Measurements from ENCODE around the gene ADGRB2.

ADGRB2 gene

DNA sequence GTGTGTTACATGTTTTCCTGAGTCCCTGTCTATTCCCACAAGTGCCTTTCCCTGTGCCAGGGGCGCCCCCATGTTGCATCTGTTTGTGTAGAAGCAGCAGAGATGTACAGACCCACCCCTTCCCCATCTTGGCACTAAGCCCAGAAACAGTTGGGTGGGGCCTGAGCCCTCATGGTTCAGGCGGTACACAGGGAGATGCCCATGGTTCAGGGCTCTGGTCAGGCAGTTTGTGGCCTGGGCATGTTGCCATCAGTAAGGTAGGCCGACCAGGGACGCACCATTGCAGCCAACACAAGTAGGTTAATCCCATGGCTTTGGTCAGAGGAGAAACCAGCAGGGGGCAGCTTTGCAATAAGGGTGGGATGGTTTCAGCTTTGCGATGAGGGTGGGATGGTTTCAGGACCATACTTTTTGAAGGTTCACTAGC, 914 bp upstream of the ADGRB2 start:
- peak in 26 of 51 donors; percentile 18 to 81 (median 38) for DNase-seq

DNA sequence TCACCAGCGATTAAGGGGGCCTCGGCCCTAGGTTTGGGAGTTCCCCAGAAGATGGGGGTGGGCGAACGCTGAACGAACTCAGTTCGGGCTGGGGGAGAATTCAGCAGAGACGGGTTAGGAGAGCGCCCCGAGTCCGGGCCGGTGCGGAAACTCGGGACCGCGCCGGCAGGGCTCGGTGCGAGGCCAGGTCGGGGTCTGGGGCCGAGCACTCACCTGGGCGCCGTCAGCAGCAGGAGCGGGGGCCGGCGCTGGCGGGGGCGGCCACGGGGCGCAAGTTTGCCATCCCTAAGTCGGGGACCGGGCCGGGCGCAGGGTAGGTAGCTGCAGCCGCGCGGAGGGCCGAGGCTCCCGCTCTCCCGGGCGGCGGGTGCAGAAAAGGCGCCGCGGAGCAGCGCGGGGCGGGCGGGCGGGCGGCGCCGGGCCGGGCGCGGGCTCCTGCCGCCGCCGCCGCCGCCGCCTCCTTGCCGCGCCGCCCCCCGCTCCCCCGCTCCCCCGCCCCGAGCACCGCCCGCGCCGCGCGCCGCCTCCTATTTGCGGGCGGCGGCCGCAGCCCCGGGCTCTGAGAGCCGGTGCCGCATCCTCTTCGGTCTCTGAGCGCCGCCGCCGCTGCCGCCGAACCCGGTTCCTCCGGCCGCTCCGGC, 349 bp downstream of the ADGRB2 start:
- DNase-seq = no peak

DNA sequence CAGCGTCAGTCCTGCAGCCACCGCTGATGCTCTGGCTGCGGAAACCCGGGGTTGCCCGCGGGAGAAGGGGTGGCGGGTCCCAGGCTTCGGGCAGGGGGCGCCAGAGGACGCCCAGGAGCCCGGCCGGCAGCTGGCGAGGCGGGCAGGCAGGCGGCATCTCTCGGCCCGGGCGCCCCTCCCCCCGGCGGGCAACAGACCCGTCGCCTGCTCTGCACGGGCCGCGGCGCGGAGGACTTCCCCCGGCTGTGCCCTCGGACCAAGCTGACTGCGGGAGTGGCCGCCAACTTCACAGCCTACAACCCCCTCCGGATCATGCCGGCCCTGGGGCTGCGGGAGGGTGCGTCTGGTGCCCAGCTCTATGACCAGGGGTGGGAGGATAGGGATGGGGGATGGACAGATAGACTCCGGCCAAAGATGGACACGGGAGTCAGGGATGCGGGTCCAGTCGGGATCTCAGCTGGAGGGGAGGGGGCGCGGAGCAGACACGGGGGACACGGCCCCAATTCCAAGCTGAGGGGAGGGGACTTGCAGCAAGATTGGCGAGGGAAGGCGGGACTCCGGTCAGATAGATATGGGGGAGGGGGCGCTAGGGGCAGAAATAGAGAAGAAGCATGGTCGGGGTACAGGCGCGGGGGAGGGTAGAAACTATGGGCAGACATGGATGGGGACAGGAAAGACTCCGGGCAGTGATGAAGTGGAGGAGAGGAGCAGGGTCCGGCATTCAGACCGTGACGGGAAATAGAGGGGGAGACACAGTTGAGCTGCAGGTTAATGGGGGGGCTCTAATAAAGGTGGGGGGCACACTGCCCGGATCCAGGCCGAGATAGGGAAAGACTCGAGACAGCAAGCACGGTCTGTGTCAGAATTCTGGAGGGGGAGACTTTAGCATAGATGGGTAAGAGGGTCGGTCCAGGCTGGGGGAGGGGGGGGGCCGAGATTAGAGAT, 1.1 kb downstream of the ADGRB2 start:
- DNase-seq = peak in 47 of 51 donors; percentile 34 to 90 (median 69)

DNA sequence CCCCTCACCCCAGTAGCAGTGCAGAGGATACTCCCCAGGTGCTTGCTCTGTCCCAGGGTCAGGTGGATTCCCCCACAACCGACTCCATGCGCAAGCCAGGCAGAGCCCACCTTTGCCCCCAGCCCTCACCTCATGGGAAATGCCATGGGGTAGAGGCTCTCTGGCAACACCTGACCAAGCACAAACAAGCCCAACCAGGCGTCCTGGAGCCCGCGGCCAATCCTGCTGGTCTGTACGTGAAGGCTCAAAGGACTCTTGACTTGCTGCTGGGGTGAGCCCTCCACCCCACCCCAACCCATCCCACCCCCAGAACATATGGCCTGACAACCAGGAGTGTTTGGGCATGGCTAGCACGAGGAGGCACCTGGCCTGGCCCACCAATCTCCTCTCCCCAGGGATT, 1.8 kb downstream of the ADGRB2 start:
- peak in 1 of 51 donors; percentile 41 for DNase-seq

DNA sequence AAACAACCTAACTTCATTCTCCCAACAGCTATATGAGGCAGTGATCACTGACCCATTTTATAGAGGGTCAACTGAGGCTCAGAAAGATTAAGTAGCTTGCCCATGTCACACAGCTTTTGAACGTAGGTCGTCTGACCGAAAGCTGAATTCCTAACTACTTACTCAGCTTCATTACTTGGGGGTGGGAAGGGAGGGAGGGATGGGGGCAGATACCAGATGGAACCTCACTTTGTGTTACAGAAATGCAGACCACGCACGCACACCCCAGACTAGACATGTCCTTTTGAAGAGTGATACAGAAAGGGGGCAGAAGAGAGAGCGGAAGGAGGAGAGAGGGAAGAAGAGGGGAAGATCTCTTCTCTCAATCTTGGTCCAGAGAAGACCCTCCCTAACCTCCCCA, 2.3 kb downstream of the ADGRB2 start:
- no peak for DNase-seq

DNA sequence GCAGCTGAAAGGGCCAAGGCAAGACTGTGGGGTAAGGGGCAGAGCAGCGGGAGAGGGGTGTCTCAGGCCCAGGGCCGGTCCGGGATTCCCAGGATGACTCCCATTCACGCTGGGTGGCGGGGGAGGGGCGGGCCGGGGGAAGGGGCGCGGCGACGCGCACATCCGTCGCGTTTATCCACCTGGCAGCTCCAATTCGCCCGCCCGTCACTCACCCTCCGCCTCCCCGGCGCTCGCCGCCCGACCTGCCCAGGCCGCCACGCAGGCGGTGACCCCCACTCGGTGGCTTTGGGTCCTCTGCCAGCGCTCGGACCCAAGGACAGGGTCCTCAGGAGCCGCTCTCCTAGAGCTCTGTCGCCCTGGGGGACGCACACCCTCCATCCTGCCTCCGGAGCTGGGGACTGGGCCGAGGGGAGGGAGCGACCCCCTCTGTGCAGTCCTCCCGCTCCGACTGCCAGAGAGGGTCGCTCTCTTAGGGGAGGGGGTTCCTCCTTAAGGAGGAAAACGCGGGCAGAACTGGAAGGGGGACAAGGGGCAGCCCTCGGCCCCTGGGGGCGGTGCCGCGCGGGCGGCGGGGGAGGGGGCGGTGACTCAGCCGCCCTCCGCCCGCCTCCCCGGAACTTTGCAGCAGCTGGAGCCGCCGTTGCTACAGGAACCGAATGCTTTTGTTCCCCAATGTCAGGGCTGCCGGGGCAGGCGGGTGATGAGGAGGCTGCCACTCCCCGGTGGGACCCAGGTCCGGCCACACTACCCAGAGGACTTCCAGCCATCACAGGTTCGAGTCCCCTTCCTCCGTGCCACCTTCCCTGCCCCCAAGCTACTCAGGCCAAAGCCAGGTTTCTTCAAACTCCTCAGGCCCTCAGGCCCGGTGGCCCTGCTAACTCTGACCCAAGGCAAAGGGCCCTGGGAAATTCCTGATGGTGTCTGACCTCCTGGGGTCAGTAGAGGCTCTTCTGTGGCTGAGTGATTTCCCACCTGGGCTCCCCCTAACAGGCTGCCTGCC, 3.4 kb downstream of the ADGRB2 start:
- DNase-seq = peak in 39 of 51 donors; percentile 22 to 78 (median 41)

DNA sequence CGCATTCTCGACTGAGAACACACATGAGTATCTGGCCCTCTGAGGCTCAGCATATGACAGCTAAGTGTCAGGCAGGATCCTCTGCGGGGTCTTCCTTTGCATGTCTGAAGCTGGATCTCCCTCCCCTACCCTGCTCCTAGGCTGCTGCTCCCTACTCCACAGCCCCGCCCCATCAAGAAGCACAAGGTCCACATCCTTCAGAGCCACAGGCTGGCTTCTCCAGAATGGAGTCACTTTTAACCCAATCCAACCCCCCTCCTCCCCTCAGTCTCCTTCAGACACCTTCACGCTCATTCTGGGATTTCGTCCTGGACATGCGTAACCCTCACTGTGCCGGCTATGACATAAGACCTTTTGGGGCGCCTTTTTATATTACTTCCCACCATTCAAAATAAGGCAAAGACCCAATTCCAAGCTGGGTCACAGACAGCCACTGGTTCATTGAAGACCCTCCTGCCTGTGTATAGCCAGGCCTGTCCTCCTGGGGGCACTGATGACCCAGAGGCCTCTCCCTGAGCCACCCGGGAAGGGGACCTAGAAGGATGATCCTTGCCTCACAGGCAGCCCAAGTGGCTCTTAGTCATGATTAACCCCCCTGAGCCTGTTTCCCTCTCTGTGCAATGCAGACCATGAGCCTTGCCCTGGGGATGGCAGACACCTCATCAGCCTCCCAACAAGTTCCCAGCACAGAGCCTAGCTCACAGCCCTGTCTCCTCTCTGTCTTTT, 4.7 kb downstream of the ADGRB2 start:
- no peak for DNase-seq

DNA sequence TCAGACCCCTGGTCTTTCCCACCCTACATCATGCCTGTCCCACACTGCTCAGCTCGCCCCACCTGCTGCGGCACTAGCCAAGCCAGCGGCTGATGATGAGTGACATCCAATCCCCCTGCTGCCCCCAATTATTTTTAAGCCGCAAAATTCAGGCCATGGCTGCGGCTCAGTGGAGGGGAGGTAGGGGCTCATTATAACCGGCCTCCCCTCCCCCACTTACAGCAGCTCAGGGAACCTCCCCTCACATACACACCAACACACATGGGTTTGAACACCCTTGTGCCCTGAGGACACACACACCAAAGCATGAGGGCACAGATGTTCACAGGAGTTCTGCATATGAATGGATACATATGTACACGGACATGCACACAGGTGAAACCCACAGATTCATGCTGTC, 5.3 kb downstream of the ADGRB2 start:
- no peak for DNase-seq

DNA sequence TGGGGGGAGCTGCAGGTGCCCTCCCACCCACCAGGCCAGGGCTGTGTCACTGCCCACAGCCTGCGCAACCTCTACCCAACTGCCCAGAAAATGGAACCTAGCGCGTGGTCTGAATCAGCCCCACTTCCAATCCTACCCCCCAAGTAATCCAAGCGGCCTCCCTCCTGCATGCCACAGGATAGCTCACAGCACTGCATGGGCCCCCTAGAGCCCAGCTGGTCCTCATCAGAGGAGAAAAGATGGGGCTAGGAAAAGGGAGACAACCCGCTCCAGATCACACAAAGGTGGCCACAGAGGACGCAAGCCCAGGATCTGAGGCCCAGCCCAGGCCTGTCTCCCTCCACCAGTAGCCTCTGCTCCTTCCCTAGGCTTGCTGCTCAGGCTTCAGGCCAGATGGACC, 6.2 kb downstream of the ADGRB2 start:
- DNase-seq = no peak

DNA sequence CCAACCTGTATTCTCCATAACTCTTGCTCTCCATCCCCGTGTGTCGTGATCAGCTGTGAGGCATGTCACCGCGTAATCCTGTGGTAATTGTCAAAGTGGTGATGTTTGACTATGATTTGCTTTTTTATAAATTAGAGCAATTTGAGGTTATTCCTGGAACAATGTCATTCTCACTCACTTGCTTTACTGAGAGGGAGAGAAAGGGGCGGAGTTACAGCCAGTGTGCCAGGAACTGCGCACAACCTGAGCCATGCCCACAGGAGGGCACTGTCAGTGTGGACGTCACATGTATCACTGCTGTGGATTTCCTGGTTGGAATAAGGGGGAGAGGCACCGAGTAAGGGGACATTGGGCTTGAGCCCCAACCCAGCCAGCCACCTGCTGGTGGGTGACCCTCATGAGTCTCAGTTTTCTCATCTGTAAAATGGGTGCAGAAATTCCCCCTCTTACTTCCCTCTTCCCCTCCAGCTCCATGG, 6.9 kb downstream of the ADGRB2 start:
- peak in 3 of 51 donors; percentile 15 to 37 (median 22) for DNase-seq

DNA sequence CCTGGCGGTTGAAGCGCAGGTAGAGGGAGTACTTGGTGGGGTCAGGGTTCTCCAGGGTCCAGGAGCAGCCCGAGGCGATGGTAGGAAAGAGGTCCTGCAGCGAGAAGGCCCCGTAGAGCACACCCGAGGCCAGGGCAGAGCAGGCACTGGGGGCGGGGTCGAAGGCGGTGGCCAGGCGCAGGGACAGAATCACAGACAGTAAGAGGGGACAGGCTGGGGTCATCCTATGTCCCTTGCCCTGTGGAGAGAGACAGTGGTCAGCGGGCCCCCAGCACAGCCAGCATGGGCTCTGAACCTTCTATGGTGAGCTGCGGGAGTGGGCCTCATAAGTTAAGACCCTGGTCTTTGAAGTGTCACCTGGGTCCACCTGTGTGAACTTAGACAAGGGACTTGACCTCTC, 7.6 kb downstream of the ADGRB2 start:
- no peak for DNase-seq

DNA sequence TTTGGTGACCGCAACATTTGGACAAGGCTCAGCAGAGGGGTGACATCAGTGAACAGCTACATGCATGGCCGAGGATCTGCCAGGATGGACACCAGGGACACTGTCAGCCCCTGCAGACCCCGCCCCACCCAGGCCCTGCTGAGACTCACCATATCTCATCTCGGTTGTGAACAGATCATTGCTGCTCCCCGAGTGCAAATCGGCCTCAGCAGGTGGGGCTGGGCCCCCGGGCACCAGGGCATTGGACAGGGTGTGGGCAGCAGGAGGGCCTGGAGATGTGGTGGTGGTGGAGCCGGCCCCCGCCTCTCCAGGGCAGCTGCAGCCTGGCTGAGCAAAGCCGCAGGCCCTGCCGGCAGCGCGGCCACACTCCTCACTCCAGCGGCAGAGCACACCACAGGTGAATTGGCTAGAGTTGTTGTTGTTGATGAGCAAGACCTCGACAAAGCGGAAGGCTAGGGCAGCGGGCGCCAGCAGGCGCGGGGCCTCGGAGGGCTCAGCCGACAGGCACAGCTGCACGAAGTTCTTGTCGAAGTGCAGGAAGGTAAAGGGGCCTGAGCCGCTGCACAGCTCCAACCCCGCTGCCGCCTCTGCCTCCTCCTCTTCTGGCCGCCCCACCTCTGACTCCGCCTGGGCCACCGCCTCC, 8.2 kb downstream of the ADGRB2 start:
- DNase-seq = no peak

DNA sequence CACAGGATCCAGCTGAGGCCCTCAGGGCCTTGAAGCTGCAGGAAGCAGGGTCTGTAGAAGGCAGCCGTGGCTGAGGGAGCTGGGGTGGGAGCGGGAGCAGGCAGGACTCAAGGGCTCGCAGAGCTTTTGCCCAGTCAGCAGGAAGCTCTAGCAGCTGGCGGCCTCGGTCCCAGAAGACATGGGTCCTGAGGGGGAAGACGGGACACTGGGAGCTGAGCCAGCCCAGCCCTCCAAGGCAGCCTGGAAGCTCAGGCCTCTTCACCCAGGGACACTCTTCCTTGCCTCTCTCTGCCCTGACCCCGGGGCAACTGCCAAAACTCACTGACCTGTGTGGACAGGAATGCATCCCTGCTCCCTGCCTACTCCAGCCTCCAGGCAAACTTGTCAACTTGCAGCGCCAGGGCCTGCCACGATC, 8.9 kb downstream of the ADGRB2 start:
- peak in 10 of 51 donors; percentile 9 to 37 (median 16) for DNase-seq

DNA sequence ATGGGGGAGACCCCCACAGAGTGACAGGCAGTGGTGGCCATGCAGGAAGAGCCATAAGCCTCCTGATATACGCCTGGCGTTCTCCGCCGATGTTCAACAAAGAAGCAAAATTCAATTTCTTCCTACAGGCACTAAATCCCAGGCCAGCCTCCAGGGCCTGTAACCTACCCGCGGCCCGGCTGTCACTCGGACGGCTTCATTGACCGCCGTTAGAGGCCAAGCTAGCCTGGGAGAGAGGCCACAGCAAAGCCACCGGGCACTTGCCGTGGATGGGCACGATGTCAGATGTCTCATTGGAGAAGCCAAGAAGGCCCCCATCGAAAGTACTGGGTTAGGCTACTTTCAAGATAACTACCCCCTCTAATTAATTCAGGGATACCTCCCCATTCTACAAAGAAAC, 9.7 kb downstream of the ADGRB2 start:
- peak in 3 of 51 donors; percentile 42 to 63 (median 58) for DNase-seq

DNA sequence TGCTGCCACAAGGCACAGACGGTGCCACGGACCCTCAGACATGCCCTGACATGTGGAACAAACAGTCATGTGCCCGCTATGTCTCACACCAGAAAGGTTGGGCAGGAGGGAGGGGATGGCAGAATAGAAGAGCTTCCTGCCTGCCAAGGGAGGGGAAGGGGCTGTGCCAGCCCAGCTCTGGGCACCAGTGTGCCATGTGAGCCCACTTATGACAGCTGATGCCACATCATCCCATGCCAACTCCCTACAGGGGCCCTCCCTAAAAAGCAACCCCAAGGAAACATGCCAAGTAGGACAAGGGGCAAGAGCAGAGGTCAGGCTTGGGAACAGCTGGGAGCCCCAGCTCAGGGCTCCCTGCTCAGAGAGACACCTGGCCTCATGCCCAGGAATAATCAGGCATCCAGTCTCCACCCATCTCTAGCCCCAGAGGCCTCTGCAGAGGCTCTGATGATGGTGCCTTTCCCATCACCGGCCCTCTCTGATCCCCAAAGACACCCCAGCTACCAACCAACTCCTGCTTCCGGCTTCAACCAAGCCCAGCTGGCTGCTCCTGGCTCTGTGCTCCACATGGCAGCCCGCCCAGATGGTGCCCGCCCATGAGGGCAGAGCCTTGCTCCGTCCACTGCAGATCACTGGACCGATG, 10.3 kb downstream of the ADGRB2 start:
- DNase-seq = peak in 50 of 51 donors; percentile 36 to 95 (median 82)

DNA sequence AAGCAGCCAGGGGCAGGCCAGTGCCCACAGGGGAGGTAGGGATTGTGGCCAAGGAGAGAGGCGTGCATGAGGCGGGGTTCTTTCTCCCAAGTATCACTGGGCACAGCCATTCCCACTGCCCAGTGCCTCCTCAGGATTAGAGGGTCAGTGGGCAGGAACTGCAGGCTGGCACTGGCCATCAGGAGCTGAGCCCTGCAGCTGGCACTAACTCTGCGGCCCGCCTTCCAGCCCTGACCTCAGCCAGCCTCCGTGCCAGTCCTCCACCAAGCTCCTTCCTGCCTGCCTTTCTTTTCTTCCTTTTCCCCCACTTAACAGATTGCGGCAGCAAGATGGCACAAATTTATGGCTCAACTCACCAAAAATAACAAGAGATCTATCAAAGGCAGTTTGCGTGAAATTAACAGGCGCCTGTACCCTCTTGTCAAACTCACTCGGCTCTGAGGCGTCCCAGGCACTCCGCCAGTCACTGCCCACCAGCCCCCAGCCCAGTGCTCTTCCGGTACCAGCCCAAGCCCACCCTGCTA, 11.1 kb downstream of the ADGRB2 start:
- peak in 32 of 51 donors; percentile 12 to 64 (median 31) for DNase-seq

DNA sequence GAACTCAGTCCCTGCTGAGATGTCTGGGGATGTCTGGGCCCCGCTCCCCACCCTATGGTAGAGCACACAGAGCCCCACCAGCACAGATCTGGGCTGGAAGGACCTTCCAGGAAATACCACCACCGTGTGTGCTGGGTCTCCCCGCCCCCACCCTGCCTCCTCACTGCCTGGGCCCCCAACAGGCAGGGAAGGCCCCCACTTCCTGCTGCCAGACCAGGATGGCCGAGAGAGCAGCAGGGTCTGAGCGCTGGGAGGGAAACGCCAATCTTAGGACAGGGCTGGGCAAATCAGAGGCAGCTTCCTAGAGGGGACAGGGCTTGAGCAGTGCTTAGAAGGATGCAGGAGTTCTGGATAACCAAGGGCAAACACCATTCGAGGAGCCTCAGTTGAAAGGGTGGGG, 11.9 kb downstream of the ADGRB2 start:
- no peak for DNase-seq

DNA sequence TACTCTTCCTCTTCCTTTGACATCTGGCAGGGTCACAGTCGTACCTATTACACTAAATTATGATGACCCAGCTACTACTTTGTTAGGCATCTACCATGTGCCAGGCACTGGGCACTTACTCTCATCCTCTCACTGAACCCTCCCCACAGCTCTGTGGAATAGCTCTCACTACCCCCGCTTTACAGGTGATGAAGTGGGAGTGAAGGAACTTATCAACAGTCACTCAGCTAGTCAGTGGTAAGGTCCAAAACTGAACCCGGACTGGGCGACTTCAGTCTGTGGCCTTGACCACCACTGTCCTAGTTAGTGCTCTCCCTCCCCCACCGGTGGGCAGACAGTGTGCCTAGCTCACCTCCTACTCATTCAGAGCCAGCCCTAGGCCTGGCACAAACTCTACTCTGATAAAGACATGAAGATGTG, 12.3 kb downstream of the ADGRB2 start:
- no peak for DNase-seq

DNA sequence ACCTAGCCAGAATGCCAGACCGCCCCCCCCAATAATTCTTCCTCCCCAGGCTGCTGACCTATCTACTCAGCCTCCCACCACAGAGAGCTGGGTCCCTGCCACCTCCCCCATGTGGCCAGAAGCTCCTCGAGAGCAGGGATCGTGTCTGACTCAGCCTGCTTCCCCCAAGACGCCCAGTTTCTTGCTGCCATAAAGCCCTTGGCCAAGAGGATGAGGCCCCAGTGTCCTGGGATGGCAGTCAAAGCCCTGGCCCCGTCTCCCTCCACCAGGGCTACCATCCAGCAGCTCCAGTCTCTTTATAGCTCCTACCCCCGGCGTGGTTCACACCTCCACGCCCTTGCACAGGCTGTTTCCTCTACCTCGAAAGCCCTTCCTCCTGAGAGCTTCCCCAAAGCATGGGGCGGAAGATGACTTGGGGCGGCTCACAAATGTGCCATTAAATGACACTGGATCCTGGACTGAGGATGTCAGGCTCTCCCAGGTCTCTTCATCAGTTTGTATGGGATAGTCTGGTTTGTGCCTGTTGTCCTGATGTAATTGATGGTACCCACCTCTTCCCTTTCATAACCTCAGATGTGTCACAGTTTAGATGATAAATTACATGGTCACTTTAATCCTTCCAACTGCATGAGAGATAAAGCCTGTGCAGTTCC, 13.2 kb downstream of the ADGRB2 start:
- peak in 1 of 51 donors; percentile 61 for DNase-seq

Measured in hypothalamus (tissue), 51 donors.